Mesenchymal stem cell (in vitro differentiated cells and primary cell): Measurements from ENCODE around the gene RAPGEFL1.
A peak's percentile ranks its signal among the peaks of the same experiment; 100 is the strongest.

Source experiments
- DNase-seq: peaks from one replicate; pipeline ENCODE4 v3.0.0-alpha.2; 2013
- H2AFZ ChIP-seq: one replicate; pipeline ENCODE4 v1.6.1; 2013; ENCODE audit warnings: low read depth, mild to moderate bottlenecking, control low read depth, inconsistent platforms, low read length, moderate library complexity
- H2AK5ac ChIP-seq: 2 replicates; pipeline ENCODE4 v1.6.1; 2013; ENCODE audit warnings: low read length, moderate library complexity, mild to moderate bottlenecking, inconsistent platforms; ENCODE audit not compliant: severe bottlenecking
- H2BK120ac ChIP-seq: one replicate; pipeline ENCODE4 v1.6.1; 2013; ENCODE audit warnings: low read depth, mild to moderate bottlenecking, inconsistent platforms, low read length, moderate library complexity
- H2BK12ac ChIP-seq, 2 experiments: one replicate each; pipeline ENCODE4 v1.6.1; 2013; ENCODE audit warnings: inconsistent platforms in 2 of 2, low read length in 2 of 2, mild to moderate bottlenecking in 2 of 2, moderate library complexity in 2 of 2, control low read depth in 1 of 2
- H2BK15ac ChIP-seq: one replicate; pipeline ENCODE4 v1.6.1; 2013; ENCODE audit warnings: mild to moderate bottlenecking, low read depth, inconsistent platforms; ENCODE audit not compliant: poor library complexity, severe bottlenecking
- H2BK5ac ChIP-seq: 2 replicates; pipeline ENCODE4 v1.6.1; 2013; ENCODE audit warnings: low read depth, mild to moderate bottlenecking, low read length, control low read depth, inconsistent platforms; ENCODE audit not compliant: poor library complexity, severe bottlenecking
- H3K14ac ChIP-seq, 2 experiments: one replicate each; pipeline ENCODE4 v1.6.1; 2013; ENCODE audit warnings: inconsistent platforms in 2 of 2, low read length in 2 of 2, control low read depth in 1 of 2, mild to moderate bottlenecking in 1 of 2, moderate library complexity in 1 of 2
- H3K18ac ChIP-seq, 2 experiments: one replicate each; pipeline ENCODE4 v1.6.1; 2013; ENCODE audit warnings: inconsistent platforms in 2 of 2, low read length in 2 of 2, control low read depth in 1 of 2, low read depth in 1 of 2, mild to moderate bottlenecking in 1 of 2
- H3K23ac ChIP-seq, 2 experiments: one replicate each; pipeline ENCODE4 v1.6.1; 2013; ENCODE audit warnings: inconsistent platforms in 2 of 2, low read length in 2 of 2, mild to moderate bottlenecking in 2 of 2, moderate library complexity in 2 of 2, control low read depth in 1 of 2
- H3K27ac ChIP-seq: 2 replicates; pipeline ENCODE4 v1.5.1; 2013; ENCODE audit warnings: mild to moderate bottlenecking, moderate library complexity, low read length, control low read depth, inconsistent platforms; ENCODE audit not compliant: poor library complexity, severe bottlenecking
- H3K27me3 ChIP-seq, 2 experiments: 2 replicates each; pipeline versions ENCODE4 v1.6.1 to v1.7.0; 2013; ENCODE audit warnings: low read length in 2 of 2, mild to moderate bottlenecking in 2 of 2, moderate library complexity in 2 of 2, control low read depth in 1 of 2, inconsistent platforms in 1 of 2; ENCODE audit not compliant: control insufficient read depth in 1 of 2, insufficient read depth in 1 of 2
- H3K36me3 ChIP-seq, 2 experiments: 2 replicates each; pipeline versions ENCODE4 v1.6.1 to v1.7.0; 2013; ENCODE audit warnings: low read length in 2 of 2, control low read depth in 1 of 2, inconsistent platforms in 1 of 2, low read depth in 1 of 2, mild to moderate bottlenecking in 1 of 2; ENCODE audit not compliant: insufficient read depth in 2 of 2, control insufficient read depth in 1 of 2
- H3K4ac ChIP-seq, 2 experiments: one replicate each; pipeline ENCODE4 v1.6.1; 2013; ENCODE audit warnings: inconsistent platforms in 2 of 2, low read length in 2 of 2, mild to moderate bottlenecking in 2 of 2, moderate library complexity in 2 of 2, control low read depth in 1 of 2, low read depth in 1 of 2
- H3K4me1 ChIP-seq: 2 replicates; pipeline ENCODE4 v1.6.1; 2013; ENCODE audit warnings: low read depth, low read length, control low read depth; ENCODE audit not compliant: control insufficient read depth, insufficient read depth
- H3K4me2 ChIP-seq: 2 replicates; pipeline ENCODE4 v1.6.1; 2013; ENCODE audit warnings: low read length, mild to moderate bottlenecking, inconsistent platforms; ENCODE audit not compliant: poor library complexity, severe bottlenecking
- H3K4me3 ChIP-seq, 2 experiments: 2 replicates each; pipeline versions ENCODE4 v1.5.1 to v1.7.0; 2013; ENCODE audit warnings: low read length in 2 of 2, mild to moderate bottlenecking in 2 of 2, control low read depth in 1 of 2, low read depth in 1 of 2; ENCODE audit not compliant: insufficient read depth in 1 of 2
- H3K79me1 ChIP-seq: replicated peaks from 2 replicates; pipeline ENCODE4 v1.6.1; 2013; ENCODE audit warnings: mild to moderate bottlenecking, control low read depth, low read length, inconsistent platforms; ENCODE audit not compliant: poor library complexity, severe bottlenecking
- H3K9ac ChIP-seq: 2 replicates; pipeline ENCODE4 v1.7.0; 2013; ENCODE audit warnings: mild to moderate bottlenecking, low read length, moderate library complexity
- H3K9me3 ChIP-seq: 2 replicates; pipeline ENCODE4 v1.7.0; 2013; ENCODE audit warnings: mild to moderate bottlenecking, low read length; ENCODE audit not compliant: control insufficient read depth
- H4K8ac ChIP-seq: one replicate; pipeline ENCODE4 v1.6.1; 2013; ENCODE audit warnings: inconsistent platforms, mild to moderate bottlenecking, low read length, moderate library complexity
- H4K91ac ChIP-seq: one replicate; pipeline ENCODE4 v1.6.1; 2013; ENCODE audit warnings: mild to moderate bottlenecking, low read length, inconsistent platforms
- WGBS: methylation state at CpG from one replicate; pipeline ENCODE4 v1.1.7; 2013; ENCODE audit warnings: mixed read lengths; 5-methylcytosine and 5-hydroxymethylcytosine counted together

RAPGEFL1 gene

GRCh38 chr17:40218006-40218739 lies 40.9 kb downstream of the RAPGEFL1 start:
- H3K27me3 ChIP-seq = no peaks in the 10 kb centered on the region
- no peak overlapping the region for H3K23ac ChIP-seq
- H3K4me2 ChIP-seq = peak overlapping the region; percentile 89
- DNase-seq = no peak
- peaks cover 0 to 3% of the 10 kb centered on the region in 2 experiments for H3K36me3 ChIP-seq
- H2AK5ac ChIP-seq = peak overlapping the region; percentile 33
- no peak overlapping the region for H3K14ac ChIP-seq
- peak overlapping the region in 1 of 2 experiments; percentile 42 for H2BK12ac ChIP-seq
- H3K9ac ChIP-seq = peak overlapping the region; percentile 95
- H3K4me1 ChIP-seq = peaks cover 9% of the 10 kb centered on the region
- H2BK120ac ChIP-seq = no peak overlapping the region
- peak overlapping the region in 1 of 2 experiments; percentile 94 for H3K4me3 ChIP-seq
- peak overlapping the region in 1 of 2 experiments; percentile 76 for H3K18ac ChIP-seq
- peak overlapping the region; percentile 9 for H4K91ac ChIP-seq
- H2BK15ac ChIP-seq = no peak overlapping the region
- H3K79me1 ChIP-seq = no peaks in the 10 kb centered on the region
- no peak overlapping the region for H2BK5ac ChIP-seq
- peak overlapping the region; percentile 55 to 58 for H3K4ac ChIP-seq
- no peaks in the 10 kb centered on the region for H3K9me3 ChIP-seq
- no peak overlapping the region for H2AFZ ChIP-seq
- H4K8ac ChIP-seq = peak overlapping the region; percentile 91
- no peak overlapping the region for H3K27ac ChIP-seq
- 86% methylated on average over 7 of the region's 7 CpGs for WGBS

- Histone ChIP-seq H3K27ac (peak within 1 kb of the TSS; percentile 94), H2BK15ac (no peak within 1 kb of the TSS), H3K27me3 (no peaks in the 10 kb centered on the region), H3K9me3 (no peaks in the 10 kb centered on the region), H2BK12ac (peak within 1 kb of the TSS in 1 of 2 experiments; percentile 8), H3K4me2 (peak within 1 kb of the TSS; percentile 89), H3K4me3 (peak within 1 kb of the TSS; percentile 79 to 94), H3K4me1 (peaks cover 8% of the 10 kb centered on the region), H2BK120ac (peak within 1 kb of the TSS; percentile 82), H4K91ac (peak within 1 kb of the TSS; percentile 92), H3K23ac (peak within 1 kb of the TSS in 1 of 2 experiments; percentile 94), H3K36me3 (peaks cover 0 to 3% of the 10 kb centered on the region in 2 experiments), H2AFZ (peak within 1 kb of the TSS; percentile 57), H3K79me1 (no peaks in the 10 kb centered on the region), H3K4ac (peak within 1 kb of the TSS; percentile 55 to 78), H3K18ac (peak within 1 kb of the TSS; percentile 88), H2AK5ac (peak within 1 kb of the TSS; percentile 33), H2BK5ac (peak within 1 kb of the TSS; percentile 86), H3K9ac (peak within 1 kb of the TSS; percentile 95), H3K14ac (peak within 1 kb of the TSS in 1 of 2 experiments; percentile 5), H4K8ac (peak within 1 kb of the TSS; percentile 91)
- WGBS = 2% methylated on average over 52 of the region's 59 CpGs
- DNase-seq = peak; percentile 97
These were observed 41.7 kb downstream of the RAPGEFL1 start, which contains the start of gene WIPF2 for GRCh38 chr17:40218740-40219593. Gene WIPF2 (plus strand): TSS chr17:40219304. CDS start chr17:40256460, 37,156 bp downstream.

- no peak overlapping the region for H3K23ac ChIP-seq
- peak overlapping the region in 1 of 2 experiments; percentile 1 for H3K4ac ChIP-seq
- WGBS = 12% methylated on average over 24 of the region's 24 CpGs
- peak; percentile 68 for DNase-seq
- peak overlapping the region; percentile 82 for H2BK120ac ChIP-seq
- peak overlapping the region; percentile 37 to 62 for H3K18ac ChIP-seq
- H3K9ac ChIP-seq = peak overlapping the region; percentile 89
- H2AFZ ChIP-seq = peak overlapping the region; percentile 48
- H2AK5ac ChIP-seq = no peak overlapping the region
- H3K14ac ChIP-seq = peak overlapping the region in 1 of 2 experiments; percentile 5
- no peaks in the 10 kb centered on the region for H3K79me1 ChIP-seq
- no peaks in the 10 kb centered on the region for H3K27me3 ChIP-seq
- peaks cover 8% of the 10 kb centered on the region for H3K4me1 ChIP-seq
- H4K8ac ChIP-seq = no peak overlapping the region
- peak overlapping the region; percentile 41 for H3K27ac ChIP-seq
- peak overlapping the region; percentile 79 to 94 for H3K4me3 ChIP-seq
- H3K9me3 ChIP-seq = no peaks in the 10 kb centered on the region
- H3K36me3 ChIP-seq = peaks cover 0 to 3% of the 10 kb centered on the region in 2 experiments
- peak overlapping the region; percentile 81 for H3K4me2 ChIP-seq
- no peak overlapping the region for H2BK5ac ChIP-seq
- no peak overlapping the region for H2BK15ac ChIP-seq
- H4K91ac ChIP-seq = no peak overlapping the region
- H2BK12ac ChIP-seq = peak overlapping the region in 1 of 2 experiments; percentile 8
These were observed 42.5 kb downstream of the RAPGEFL1 start for GRCh38 chr17:40219594-40220338.
